Lung (tissue), 12 donors: ENCODE results near the gene RMI1. TPM values are rescaled to one million over a fixed set of nuclear protein-coding genes. Genes with fewer than 3 reads are reported as not detected.

Experiments
- ATAC-seq: fragments of 200-7000 bp; cut with Tn5 transposase; one replicate; pipeline ENCODE4 v1.9.1; 2020; ENCODE audit warnings: moderate number of reproducible peaks; ENCODE audit not compliant: insufficient read depth, low FRiP score
- DNase-seq, 3 donors: peaks; one replicate each; pipeline ENCODE4 v3.0.0-alpha.2; 2013 to 2017
- H3K27ac ChIP-seq, 2 donors: one replicate each; pipeline ENCODE4 v1.5.1; 2013; ENCODE audit warnings: mild to moderate bottlenecking in 2 of 2, moderate library complexity in 2 of 2, control low read depth in 1 of 2, inconsistent platforms in 1 of 2, low read depth in 1 of 2, low read length in 1 of 2
- H3K27me3 ChIP-seq, 3 donors: one replicate each; pipeline ENCODE4 v1.5.1; 2013; ENCODE audit warnings: low read length in 2 of 3; ENCODE audit not compliant: control insufficient read depth in 3 of 3, insufficient read depth in 3 of 3
- H3K36me3 ChIP-seq, 4 donors: one replicate each; pipeline ENCODE4 v1.5.1; 2013; ENCODE audit warnings: low read length in 4 of 4, mild to moderate bottlenecking in 1 of 4, moderate library complexity in 1 of 4; ENCODE audit not compliant: control insufficient read depth in 4 of 4, insufficient read depth in 4 of 4
- H3K4me1 ChIP-seq, 5 donors: one replicate each; pipeline ENCODE4 v1.5.1; 2013; ENCODE audit warnings: low read length in 5 of 5, mild to moderate bottlenecking in 2 of 5, moderate library complexity in 1 of 5; ENCODE audit not compliant: control insufficient read depth in 5 of 5, insufficient read depth in 5 of 5
- H3K4me3 ChIP-seq: one replicate; pipeline ENCODE4 v1.5.1; 2013; ENCODE audit warnings: mild to moderate bottlenecking, control low read depth, moderate library complexity
- H3K9ac ChIP-seq, 2 donors: one replicate each; pipeline ENCODE4 v1.5.1; 2013; ENCODE audit warnings: low read length in 2 of 2, control low read depth in 1 of 2; ENCODE audit not compliant: insufficient read depth in 1 of 2
- H3K9me3 ChIP-seq, 4 donors: one replicate each; pipeline ENCODE4 v1.5.1; 2013; ENCODE audit warnings: low read length in 3 of 4, mild to moderate bottlenecking in 1 of 4, moderate library complexity in 1 of 4; ENCODE audit not compliant: control insufficient read depth in 4 of 4, insufficient read depth in 3 of 4
- WGBS, 2 donors: extraction: QIAGEN DNeasy Blood & Tissue Kit; methylation state at CpG; one replicate each; pipeline ENCODE4 v1.1.7; 2013; 5-methylcytosine and 5-hydroxymethylcytosine counted together
- polyA plus RNA-seq, 2 donors: library from polyadenylated mRNA; stranded (reverse); fragments of 200-250 nt; gene quantifications; one replicate each; pipeline ENCODE4 v1.2.1, GENCODE V29; 2013
- total RNA-seq, 2 donors: library from RNA; depleted of rRNA in 1 of 2; stranded (reverse); fragments of >200 nt in 1 of 2; gene quantifications; one replicate each; pipeline ENCODE4 v1.2.1, GENCODE V29; 2014 to 2021
- TF ChIP-seq, protein P1 (sequence below): IDR thresholded peaks from 2 replicates; pipeline ENCODE4 v1.5.1; 2012; ENCODE audit warnings: mild to moderate bottlenecking; ENCODE audit errors: control extremely low read depth, extremely low read depth
- donor health status: control.
- donor health status: control.
- donor health status: Bipolar disorder and iron deficiency.
- donor health status: healthy.
- donor health status: DM: yes; HTN: yes; CAD: no.

The RMI1 gene
- total and polyA plus RNA-seq, 4 donors, result 2.5 to 10.0 (median 5.4) TPM

DNA sequence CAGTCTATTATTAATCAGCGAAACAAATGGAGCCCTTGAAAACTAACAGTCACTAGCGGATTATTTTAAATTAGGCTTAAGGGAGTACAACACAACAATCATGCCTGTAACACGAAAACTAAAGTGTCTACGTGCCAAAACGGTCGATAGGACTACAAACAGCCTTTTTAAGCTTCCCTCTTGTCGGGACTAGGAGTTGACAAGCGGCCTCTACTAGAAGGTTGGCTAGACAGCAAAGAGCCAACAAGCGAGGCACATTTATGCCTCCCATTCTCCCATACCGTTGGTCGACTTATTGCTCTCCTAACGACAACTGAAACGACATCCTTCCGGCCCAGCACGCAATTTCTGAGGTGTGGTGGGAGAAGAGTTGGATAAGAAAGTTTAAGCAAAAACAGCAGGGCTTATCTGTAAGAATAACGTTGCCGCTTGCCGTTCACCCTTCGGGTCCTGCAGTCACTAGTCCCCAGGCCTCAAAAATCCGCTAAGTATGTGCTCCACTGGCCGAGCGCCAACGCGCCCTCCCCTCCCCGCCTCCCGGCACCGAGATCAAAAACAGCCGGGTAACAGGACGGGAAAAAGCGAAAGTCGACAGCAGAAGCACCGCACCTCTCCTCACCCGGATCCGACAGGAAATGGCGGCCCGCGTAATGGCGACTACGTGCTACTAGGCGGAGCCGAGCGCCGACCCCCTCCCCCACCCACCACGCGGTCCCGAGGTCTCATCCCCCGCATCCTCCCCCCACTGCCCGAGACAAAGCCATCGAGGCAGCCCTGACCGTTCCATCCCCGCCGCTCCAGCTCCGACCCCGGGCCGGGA, 1.4 kb upstream of the RMI1 start:
- TF ChIP-seq, protein P1, sequence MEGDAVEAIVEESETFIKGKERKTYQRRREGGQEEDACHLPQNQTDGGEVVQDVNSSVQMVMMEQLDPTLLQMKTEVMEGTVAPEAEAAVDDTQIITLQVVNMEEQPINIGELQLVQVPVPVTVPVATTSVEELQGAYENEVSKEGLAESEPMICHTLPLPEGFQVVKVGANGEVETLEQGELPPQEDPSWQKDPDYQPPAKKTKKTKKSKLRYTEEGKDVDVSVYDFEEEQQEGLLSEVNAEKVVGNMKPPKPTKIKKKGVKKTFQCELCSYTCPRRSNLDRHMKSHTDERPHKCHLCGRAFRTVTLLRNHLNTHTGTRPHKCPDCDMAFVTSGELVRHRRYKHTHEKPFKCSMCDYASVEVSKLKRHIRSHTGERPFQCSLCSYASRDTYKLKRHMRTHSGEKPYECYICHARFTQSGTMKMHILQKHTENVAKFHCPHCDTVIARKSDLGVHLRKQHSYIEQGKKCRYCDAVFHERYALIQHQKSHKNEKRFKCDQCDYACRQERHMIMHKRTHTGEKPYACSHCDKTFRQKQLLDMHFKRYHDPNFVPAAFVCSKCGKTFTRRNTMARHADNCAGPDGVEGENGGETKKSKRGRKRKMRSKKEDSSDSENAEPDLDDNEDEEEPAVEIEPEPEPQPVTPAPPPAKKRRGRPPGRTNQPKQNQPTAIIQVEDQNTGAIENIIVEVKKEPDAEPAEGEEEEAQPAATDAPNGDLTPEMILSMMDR, result no peak
- H3K9me3 ChIP-seq, result no peaks in the 10 kb centered on the region
- H3K4me3 ChIP-seq, result peak overlapping the region; percentile 83
- DNase-seq (peak; percentile 85 to 90 (median 89)), ATAC-seq (peak; percentile 58)
- H3K4me1 ChIP-seq, result peaks cover 0 to 27% (median 3%) of the 10 kb centered on the region in 5 donors
- H3K27ac ChIP-seq, result peak overlapping the region; percentile 98 to 99
- peak overlapping the region; percentile 96 to 98 for H3K9ac ChIP-seq
- 0 to 1% methylated on average over 54 to 55 of the region's 55 CpGs for WGBS, 2 donors
- H3K27me3 ChIP-seq, result no peaks in the 10 kb centered on the region
- peaks cover 9 to 43% (median 25%) of the 10 kb centered on the region in 4 donors for H3K36me3 ChIP-seq

DNA sequence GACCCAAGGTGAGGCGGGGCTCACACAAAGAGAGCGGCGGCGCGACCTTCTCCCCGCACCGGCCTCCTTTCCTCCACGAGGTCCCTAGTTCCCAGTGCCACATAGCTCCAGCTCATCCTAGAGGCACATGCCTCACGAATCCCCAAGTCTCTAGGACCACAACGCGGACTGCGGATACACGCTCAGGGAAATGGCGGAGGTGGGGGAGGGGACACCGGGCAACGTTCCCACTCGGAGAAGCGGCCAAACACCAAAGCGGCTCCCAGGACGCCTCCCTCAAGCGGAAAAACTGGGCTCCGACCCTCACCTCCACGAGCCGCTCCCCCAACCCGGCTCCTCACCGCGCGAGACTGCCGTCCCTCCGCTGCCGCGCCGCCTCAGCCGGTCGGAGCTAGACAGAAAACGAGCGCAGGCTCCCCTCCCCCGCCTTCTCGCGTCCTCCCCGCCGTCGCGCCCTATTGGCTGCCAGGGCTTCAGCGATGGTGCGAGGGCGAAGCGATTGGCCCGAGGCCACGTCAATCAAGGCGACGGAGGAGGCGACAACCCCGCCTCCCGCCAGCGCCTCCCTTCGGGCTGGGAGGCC, 702 bp upstream of the RMI1 start, which contains the start of gene HNRNPK:
TSS of gene HNRNPK (minus strand) at position 404 of the 583 bp plus-strand sequence. CDS start 1,963 bp downstream, outside the sequence.
- 0% methylated on average over 57 of the region's 57 CpGs for WGBS, 2 donors
- peak within 1 kb of the TSS; percentile 83 for H3K4me3 ChIP-seq
- H3K9ac ChIP-seq, result peak within 1 kb of the TSS; percentile 96 to 98
- TF ChIP-seq, protein P1, result no peak
- peak within 1 kb of the TSS; percentile 98 to 99 for H3K27ac ChIP-seq
- no peaks in the 10 kb centered on the region for H3K9me3 ChIP-seq
- H3K27me3 ChIP-seq, result no peaks in the 10 kb centered on the region
- peaks cover 6 to 37% (median 18%) of the 10 kb centered on the region in 4 donors for H3K36me3 ChIP-seq
- peaks cover 0 to 27% (median 3%) of the 10 kb centered on the region in 5 donors for H3K4me1 ChIP-seq
- ATAC-seq, result peak; percentile 94
- peak; percentile 99 to 100 (median 99) for DNase-seq

- TF ChIP-seq, protein P1, result no peak
- ATAC-seq (no peak), DNase-seq (peak; percentile 36 to 71 (median 71))
- Histone ChIP-seq H3K9ac (peak overlapping the region; percentile 76 to 87), H3K27ac (peak overlapping the region; percentile 95 to 98), H3K36me3 (peaks cover 0 to 26% (median 9%) of the 10 kb centered on the region in 4 donors), H3K9me3 (no peaks in the 10 kb centered on the region), H3K27me3 (no peaks in the 10 kb centered on the region), H3K4me3 (peak overlapping the region; percentile 76), H3K4me1 (peaks cover 0 to 24% (median 3%) of the 10 kb centered on the region in 5 donors)
- 1% methylated on average over 29 of the region's 29 CpGs for WGBS, 2 donors
Measured at GRCh38 chr9:83981126-83981871, 694 bp downstream of the RMI1 start.
